ENCODE measurements around the gene MCC. TPM values are rescaled to one million over a fixed set of nuclear protein-coding genes. Genes with fewer than 3 reads are reported as not detected.

The MCC gene
- total RNA-seq, 3 donors from 2014 or later: 24.3 to 46.5 (median 29.4) TPM

GRCh38 chr5:113264046-113264445, 224.2 kb downstream of the MCC start:
- TF ChIP-seq CTCF (IDR thresholded peaks at IDR 0.05): no peak
- no peak for TF ChIP-seq POLR2AphosphoS5 (IDR thresholded peaks at IDR 0.05)
- TF ChIP-seq POLR2A (IDR thresholded peaks at IDR 0.05): no peak
- Histone ChIP-seq H3K4me1 (no peaks in the 10 kb centered on the region), H3K36me3 (no peaks in the 10 kb centered on the region), H3K27ac (no peak overlapping the region), H3K4me3 (no peak overlapping the region), H3K27me3 (no peaks in the 10 kb centered on the region), H3K9me3 (no peaks in the 10 kb centered on the region)
- intact Hi-C loops (cut with DNase I; ENCODE audit: low total_unique reads): no loop called here
- DNase-seq (ENCODE audit: low spot score in 2 of 2): no peak

GRCh38 chr5:113263545-113263944, 224.7 kb downstream of the MCC start:
- TF ChIP-seq POLR2A (IDR thresholded peaks at IDR 0.05): no peak
- TF ChIP-seq CTCF (IDR thresholded peaks at IDR 0.05): no peak
- TF ChIP-seq POLR2AphosphoS5 (IDR thresholded peaks at IDR 0.05): no peak
- Histone ChIP-seq H3K27ac (no peak overlapping the region), H3K9me3 (no peaks in the 10 kb centered on the region), H3K27me3 (no peaks in the 10 kb centered on the region), H3K4me3 (no peak overlapping the region), H3K36me3 (no peaks in the 10 kb centered on the region), H3K4me1 (no peaks in the 10 kb centered on the region)
- intact Hi-C loops (cut with DNase I; ENCODE audit: low total_unique reads): no loop called here
- no peak for DNase-seq (ENCODE audit: low spot score in 2 of 2)

- no peak for DNase-seq (ENCODE audit: low spot score in 2 of 2)
- Histone ChIP-seq H3K4me1 (no peaks in the 10 kb centered on the region), H3K4me3 (no peak overlapping the region), H3K36me3 (no peaks in the 10 kb centered on the region), H3K9me3 (no peaks in the 10 kb centered on the region), H3K27me3 (no peaks in the 10 kb centered on the region), H3K27ac (no peak overlapping the region)
- intact Hi-C loops (cut with DNase I; ENCODE audit: low total_unique reads): no loop called here
- TF ChIP-seq POLR2A (IDR thresholded peaks at IDR 0.05): no peak
- no peak for TF ChIP-seq CTCF (IDR thresholded peaks at IDR 0.05)
- no peak for TF ChIP-seq POLR2AphosphoS5 (IDR thresholded peaks at IDR 0.05)
Measured at GRCh38 chr5:113262674-113263073, 225.6 kb downstream of the MCC start.

- no peak for DNase-seq (ENCODE audit: low spot score in 2 of 2)
- intact Hi-C loops (cut with DNase I; ENCODE audit: low total_unique reads): no loop called here
- Histone ChIP-seq H3K4me3 (no peak overlapping the region), H3K27me3 (no peaks in the 10 kb centered on the region), H3K27ac (no peak overlapping the region), H3K4me1 (no peaks in the 10 kb centered on the region), H3K36me3 (no peaks in the 10 kb centered on the region), H3K9me3 (no peaks in the 10 kb centered on the region)
- no peak for TF ChIP-seq POLR2A (IDR thresholded peaks at IDR 0.05)
- no peak for TF ChIP-seq POLR2AphosphoS5 (IDR thresholded peaks at IDR 0.05)
- TF ChIP-seq CTCF (IDR thresholded peaks at IDR 0.05): no peak
Measured at GRCh38 chr5:113259034-113259433, 229.2 kb downstream of the MCC start.

GRCh38 chr5:113257545-113257944, 230.7 kb downstream of the MCC start:
- intact Hi-C loops (cut with DNase I; ENCODE audit: low total_unique reads): no loop called here
- TF ChIP-seq POLR2A (IDR thresholded peaks at IDR 0.05) (no peak), POLR2AphosphoS5 (IDR thresholded peaks at IDR 0.05) (no peak), CTCF (IDR thresholded peaks at IDR 0.05) (no peak)
- no peaks in the 10 kb centered on the region for H3K4me1 ChIP-seq
- H3K27me3 ChIP-seq: no peaks in the 10 kb centered on the region
- H3K27ac ChIP-seq: no peak overlapping the region
- DNase-seq (ENCODE audit: low spot score in 2 of 2): no peak
- H3K36me3 ChIP-seq: no peaks in the 10 kb centered on the region
- no peak overlapping the region for H3K4me3 ChIP-seq
- H3K9me3 ChIP-seq: no peaks in the 10 kb centered on the region

Measured in breast epithelium (tissue), 4 donors.